Activated CD8-positive, alpha-beta memory T cell treated with anti-CD3 and anti-CD28 coated beads, Interleukin-2, amount 50 U/mL, for 24 hours (primary cell): ENCODE data around the gene CYP11A1.

ENCODE experiments used
- DNase-seq: peaks from one replicate; pipeline ENCODE4 v3.0.0-alpha.2; 2020; ENCODE audit errors: extremely low read depth

The CYP11A1 gene

DNA sequence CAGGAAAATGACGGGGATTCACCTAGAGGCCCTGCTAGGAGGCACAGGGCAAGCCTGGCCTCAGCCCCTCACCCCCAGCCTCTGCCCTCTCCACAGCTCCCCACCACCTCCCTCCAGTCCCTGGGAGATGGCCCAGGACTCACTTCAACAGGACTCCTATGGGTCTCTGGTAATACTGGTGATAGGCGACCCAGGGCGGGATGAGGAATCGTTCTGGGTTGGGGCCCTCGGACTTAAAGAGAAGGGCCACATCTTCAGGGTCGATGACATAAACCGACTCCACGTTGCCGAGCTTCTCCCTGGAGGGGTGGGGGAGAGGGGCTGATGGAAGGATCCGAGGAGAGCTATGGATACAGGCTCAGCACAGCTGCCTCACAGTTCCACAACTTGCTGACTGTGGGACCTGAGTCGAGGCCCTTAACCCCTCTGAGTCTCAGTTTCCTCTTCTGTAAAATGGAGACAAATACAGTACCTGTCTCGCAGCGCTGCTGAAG lies 19.6 kb downstream of the CYP11A1 start:
- no peak for DNase-seq

GRCh38 chr15:74345051-74345450 lies 22.4 kb downstream of the CYP11A1 start:
- DNase-seq, result no peak

DNA sequence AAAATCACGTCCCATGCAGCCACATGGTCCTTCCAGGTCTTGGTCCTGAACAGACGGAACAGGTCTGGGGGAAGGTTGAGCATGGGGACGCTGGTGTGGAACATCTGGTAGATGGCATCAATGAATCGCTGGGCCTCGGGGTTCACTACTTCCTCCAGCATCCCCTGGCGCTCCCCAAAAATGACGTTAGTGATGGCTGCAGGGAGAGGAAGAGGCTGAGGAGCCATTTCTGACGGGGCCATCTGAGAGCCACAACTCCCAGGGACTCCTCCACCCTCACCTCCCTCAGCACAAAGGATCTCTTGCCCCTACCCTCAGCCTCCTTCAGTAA lies 23.7 kb downstream of the CYP11A1 start:
- no peak for DNase-seq

GRCh38 chr15:74343127-74343796 lies 24.2 kb downstream of the CYP11A1 start:
- no peak for DNase-seq

DNA sequence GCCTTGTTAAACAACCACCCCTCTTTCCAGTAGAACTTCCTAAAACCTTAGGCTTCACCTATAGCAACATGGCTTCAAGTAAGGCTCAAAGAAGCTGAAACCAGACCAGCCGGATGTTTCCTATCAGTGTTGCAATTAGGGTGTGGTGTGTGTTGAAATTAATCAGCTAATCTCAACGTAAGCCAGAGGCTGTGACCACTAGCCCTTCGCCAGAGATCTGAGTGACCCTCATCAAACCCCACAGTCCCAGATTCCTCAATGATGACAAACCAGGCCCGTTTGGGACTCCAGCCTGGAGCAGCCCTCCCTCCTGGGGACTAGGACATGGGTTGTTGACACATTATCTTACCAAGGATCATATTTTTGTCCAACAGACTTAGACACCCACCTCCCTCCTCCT lies 27.3 kb downstream of the CYP11A1 start:
- no peak for DNase-seq

GRCh38 chr15:74339371-74339770 lies 28.1 kb downstream of the CYP11A1 start:
- DNase-seq, result no peak

GRCh38 chr15:74338676-74339075 lies 28.8 kb downstream of the CYP11A1 start:
- DNase-seq, result no peak

DNA sequence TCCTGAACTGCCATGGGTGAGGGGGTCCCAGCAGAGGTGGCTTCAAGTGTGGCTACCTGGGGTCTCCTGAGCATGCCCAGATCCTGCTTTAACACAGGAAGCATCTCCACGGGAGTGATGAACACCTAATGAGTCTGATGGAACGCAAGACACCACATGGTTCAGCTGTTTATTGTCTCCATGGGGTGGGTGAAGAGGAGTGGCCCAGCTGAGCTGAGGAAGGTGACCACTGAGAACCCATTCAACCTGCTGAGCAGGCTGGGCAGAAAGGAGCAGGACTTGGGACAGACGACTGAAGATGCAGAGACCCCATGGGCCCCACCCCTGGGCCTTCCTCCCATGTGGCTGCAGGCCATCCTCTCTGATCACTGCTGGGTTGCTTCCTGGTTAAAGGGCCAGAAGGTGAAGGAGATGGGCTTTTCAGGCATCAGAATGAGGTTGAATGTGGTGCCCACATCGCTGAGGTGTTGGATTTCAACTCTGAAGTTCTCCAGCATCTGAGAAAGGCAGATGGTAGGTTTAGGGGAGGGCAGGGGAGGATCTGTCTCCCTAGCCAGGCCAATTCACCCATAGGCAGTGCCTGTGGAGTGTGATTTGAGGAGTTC lies 29.7 kb downstream of the CYP11A1 start:
- DNase-seq, result no peak

DNA sequence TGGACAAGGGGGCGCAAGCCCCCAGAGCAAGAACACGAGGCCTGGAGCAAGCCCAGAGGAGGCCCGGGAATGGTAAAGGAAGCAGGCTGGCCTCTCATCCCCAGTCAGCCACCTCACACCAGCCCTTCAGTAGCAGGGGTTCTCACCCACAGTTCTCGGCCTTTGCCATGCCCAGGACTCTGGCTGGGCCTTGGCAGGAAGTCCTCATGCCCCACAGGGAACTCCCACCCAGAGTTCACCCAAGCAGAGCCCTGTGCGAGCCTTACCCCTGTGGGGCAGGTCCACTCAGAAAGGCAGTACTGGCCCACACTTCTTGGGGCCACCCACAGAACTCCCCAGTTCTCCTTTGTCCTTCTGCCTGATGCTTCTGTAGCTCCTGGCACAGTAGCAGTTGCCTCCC lies 30.3 kb downstream of the CYP11A1 start:
- DNase-seq, result no peak

DNA sequence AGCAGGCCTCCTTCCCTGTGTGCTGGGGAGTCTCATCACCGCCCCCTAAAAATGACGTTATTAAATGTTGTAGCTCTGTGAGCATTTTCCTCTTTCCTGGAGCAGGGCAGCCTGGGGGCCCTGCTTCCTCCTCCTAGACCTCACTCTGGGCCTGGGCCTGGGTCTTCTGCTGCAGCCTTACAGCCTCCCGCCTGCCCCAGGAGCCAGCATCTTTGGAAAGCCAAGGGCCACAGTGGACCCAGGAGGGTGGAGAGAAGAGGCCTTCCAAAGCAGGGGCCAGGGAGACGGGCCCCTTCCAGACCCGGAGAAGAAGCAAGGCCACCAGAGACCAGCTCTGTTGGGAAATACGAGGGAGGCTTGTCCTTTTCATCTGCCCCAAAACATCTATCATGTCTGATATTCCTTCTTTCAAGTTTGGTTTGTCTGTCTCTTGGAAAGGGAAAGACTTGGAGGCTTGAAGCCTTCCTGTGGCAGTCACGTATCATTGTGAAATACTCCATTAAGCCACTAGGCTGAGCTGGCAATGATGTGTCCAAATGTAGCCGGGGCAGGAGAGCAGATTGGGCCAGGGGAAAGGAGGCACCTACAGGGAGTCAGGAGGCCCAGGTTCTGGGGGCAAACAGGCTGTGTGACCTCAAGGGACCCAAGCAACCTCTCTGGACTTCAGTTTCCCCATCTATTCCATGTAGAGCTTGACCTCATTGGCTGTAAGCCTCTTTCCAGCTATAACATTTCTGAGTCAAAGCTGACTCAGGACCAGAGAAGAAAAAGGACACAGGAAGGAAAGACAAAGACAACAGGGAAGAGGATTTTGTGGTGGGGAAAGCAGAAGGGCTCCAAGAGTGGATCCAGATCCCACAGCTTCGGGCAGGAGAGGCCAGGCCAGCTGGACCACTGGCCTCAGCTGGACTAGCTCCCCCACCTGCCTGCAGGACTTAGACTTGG lies 31.1 kb downstream of the CYP11A1 start:
- no peak for DNase-seq

GRCh38 chr15:74335396-74335795 lies 32.0 kb downstream of the CYP11A1 start:
- no peak for DNase-seq

- no peak for DNase-seq
Observed at GRCh38 chr15:74334127-74334526, 33.3 kb downstream of the CYP11A1 start.

DNA sequence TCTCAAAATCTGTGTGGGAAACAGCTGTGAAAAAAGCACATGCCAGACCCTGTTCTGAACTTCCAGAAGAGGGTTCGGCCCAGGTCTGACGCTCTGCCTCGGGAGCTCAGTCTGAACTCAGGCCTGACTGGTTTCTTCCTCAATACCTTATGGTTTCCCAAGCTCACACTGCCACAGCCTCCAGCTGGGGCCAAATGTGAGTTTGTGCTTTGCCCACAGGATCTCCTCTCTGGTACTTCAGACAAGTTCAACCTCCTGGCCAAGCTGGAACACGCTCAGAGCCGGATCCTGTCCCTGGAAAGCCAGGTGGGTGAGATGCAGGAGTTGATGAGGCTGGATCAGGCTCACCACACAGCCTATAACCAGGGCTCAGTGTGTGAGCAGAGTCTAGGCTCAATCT lies 33.8 kb downstream of the CYP11A1 start:
- DNase-seq, result no peak

- no peak for DNase-seq
Observed at GRCh38 chr15:74333093-74333492, 34.4 kb downstream of the CYP11A1 start.

GRCh38 chr15:74332611-74333010 lies 34.8 kb downstream of the CYP11A1 start:
- no peak for DNase-seq

DNA sequence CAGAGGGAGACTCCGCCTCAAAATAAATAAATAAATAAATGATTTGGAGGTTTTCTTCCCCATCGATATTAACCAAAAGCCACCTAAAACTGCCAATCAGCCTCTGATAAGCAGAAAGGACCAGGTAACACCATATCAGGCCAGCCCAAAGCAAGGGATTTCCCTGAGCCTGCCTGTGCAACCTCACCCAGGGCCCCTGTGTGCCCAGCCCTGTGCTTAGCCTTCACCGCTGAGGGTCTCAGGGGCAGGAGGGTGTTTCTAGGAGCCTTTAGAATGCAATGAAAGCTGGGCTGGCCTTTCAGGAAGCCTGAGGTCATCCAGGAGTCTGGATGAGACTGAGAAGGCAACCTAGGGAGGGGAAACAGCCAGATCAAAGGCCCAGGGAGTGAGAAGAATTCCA lies 35.4 kb downstream of the CYP11A1 start:
- DNase-seq, result no peak

DNA sequence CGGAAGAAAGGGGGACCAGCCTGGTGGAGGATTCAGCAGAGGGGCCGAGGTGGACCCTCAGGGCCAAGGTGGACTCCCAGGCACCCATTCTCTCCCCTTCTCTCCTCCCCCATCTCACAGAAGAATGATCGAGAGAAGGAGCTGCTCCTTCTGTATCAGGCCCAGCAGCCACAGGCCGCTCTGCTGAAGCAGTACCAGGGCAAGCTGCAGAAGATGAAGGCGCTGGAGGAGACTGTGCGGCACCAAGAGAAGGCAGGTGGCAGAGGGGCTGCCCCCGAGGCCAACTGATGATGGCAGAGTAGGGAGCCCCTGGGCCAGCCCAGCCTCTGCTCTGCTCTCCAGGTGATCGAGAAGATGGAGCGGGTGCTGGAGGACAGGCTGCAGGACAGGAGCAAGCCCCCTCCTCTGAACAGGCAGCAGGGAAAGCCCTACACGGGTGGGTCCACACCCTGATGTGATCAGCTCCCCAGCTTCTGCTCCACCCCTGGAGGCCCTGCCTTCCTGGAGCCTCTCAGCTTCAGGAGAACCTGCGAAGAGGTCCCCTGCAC lies 36.5 kb downstream of the CYP11A1 start:
- DNase-seq, result no peak

GRCh38 chr15:74328331-74329056 lies 39.0 kb downstream of the CYP11A1 start:
- DNase-seq, result no peak

- no peak for DNase-seq
Observed at GRCh38 chr15:74327756-74328155, 39.7 kb downstream of the CYP11A1 start.

DNA sequence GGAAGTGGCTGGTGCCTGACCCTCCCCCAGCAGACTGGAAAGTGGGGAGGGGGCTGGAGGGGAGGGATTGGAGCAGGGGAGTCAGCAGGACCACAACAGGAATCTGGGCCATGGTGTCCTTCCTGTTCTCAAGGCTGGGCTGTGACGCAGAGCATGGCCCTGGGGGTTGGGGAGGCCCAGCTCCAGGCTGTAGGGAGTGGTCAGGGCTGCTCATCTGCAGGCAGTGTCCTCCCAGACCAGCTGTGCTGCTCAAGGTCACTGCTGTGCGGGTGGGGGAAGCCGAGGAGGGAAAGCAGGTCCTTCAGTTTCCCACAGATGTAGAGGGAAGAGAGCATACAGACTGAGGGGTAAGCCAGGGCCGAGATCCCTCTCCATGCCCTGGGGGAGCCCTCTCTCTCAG lies 40.7 kb downstream of the CYP11A1 start:
- no peak for DNase-seq

DNA sequence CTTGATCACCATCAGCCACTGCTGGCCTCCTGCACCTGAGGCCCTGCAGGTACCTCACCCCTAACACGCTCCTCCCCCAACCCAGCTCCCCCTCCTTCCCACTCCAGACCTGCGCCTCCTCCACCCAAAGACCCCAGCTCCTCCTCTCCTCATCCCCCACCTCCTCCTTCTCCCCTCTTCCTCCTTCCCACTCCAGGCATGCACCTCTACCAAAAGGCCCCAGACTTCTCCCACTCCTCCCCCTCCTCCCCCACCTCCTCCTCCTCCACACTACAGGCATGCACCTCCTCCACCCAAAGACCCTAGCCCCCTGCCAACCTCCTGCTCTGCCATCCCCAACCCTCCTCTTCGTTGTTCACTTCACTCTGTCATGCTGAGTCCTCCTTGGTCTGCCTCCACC lies 42.7 kb downstream of the CYP11A1 start:
- no peak for DNase-seq
